Liver (tissue), 9 donors: Measurements from ENCODE around the gene TRIM7. TPM values are rescaled to one million over a fixed set of nuclear protein-coding genes. Genes with fewer than 3 reads are reported as not detected.

ENCODE experiments used
- DNase-seq: peaks from one replicate; pipeline ENCODE4 v3.0.0-alpha.2; 2017; ENCODE audit warnings: low spot score
- H3K27ac ChIP-seq, 2 donors: one replicate each; pipeline ENCODE4 v1.7.0; 2013; ENCODE audit warnings: inconsistent platforms in 2 of 2, low read length in 2 of 2, control low read depth in 1 of 2, low read depth in 1 of 2, mild to moderate bottlenecking in 1 of 2
- H3K27me3 ChIP-seq, 4 donors: one replicate each; pipeline versions ENCODE4 v1.6.1 to v1.7.0; 2013; ENCODE audit warnings: low read length in 3 of 4, inconsistent platforms in 1 of 4, mild to moderate bottlenecking in 1 of 4, moderate library complexity in 1 of 4; ENCODE audit not compliant: control insufficient read depth in 4 of 4, insufficient read depth in 4 of 4
- H3K36me3 ChIP-seq, 4 donors: one replicate each; pipeline versions ENCODE4 v1.6.1 to v1.7.0; 2013; ENCODE audit warnings: low read length in 3 of 4, mild to moderate bottlenecking in 3 of 4, low read depth in 1 of 4, moderate library complexity in 1 of 4; ENCODE audit not compliant: control insufficient read depth in 4 of 4, insufficient read depth in 3 of 4
- H3K4me1 ChIP-seq, 4 donors: one replicate each; pipeline versions ENCODE4 v1.6.1 to v1.7.0; 2013; ENCODE audit warnings: low read length in 3 of 4, mild to moderate bottlenecking in 3 of 4, moderate library complexity in 1 of 4; ENCODE audit not compliant: control insufficient read depth in 4 of 4, insufficient read depth in 4 of 4
- H3K4me3 ChIP-seq, 3 donors: one replicate each; pipeline versions ENCODE4 v1.6.1 to v1.7.0; 2013; ENCODE audit warnings: low read length in 3 of 3, control low read depth in 1 of 3, low read depth in 1 of 3, mild to moderate bottlenecking in 1 of 3
- H3K9ac ChIP-seq, 2 donors: one replicate each; pipeline ENCODE4 v1.7.0; 2013; ENCODE audit warnings: low read length in 2 of 2, mild to moderate bottlenecking in 2 of 2, moderate library complexity in 2 of 2, control low read depth in 1 of 2, low read depth in 1 of 2
- H3K9me3 ChIP-seq, 4 donors: one replicate each; pipeline versions ENCODE4 v1.6.1 to v1.7.0; 2013; ENCODE audit warnings: low read length in 3 of 4; ENCODE audit not compliant: control insufficient read depth in 4 of 4
- EGR1 ChIP-seq, 2 donors: IDR thresholded peaks; 2 replicates each; pipeline ENCODE4 v1.6.1; 2016 to 2018; ENCODE audit warnings: antibody characterized with exemption in 2 of 2, low read depth in 2 of 2
- FOXA1 ChIP-seq: IDR thresholded peaks from 2 replicates; pipeline ENCODE4 v1.6.1; 2016; ENCODE audit warnings: antibody characterized with exemption
- GABPA ChIP-seq, 2 donors: IDR thresholded peaks in 1 of 2; conservative IDR thresholded peaks in 1 of 2; 2 replicates each; pipeline ENCODE4 v1.6.1; 2016; ENCODE audit warnings: antibody characterized with exemption in 2 of 2, mild to moderate bottlenecking in 1 of 2, moderate library complexity in 1 of 2
- HNF4A ChIP-seq, 2 donors: conservative IDR thresholded peaks; 2 replicates each; pipeline ENCODE4 v1.6.1; 2016; ENCODE audit warnings: antibody characterized with exemption in 2 of 2, mild to moderate bottlenecking in 2 of 2
- HNF4G ChIP-seq: IDR thresholded peaks from 2 replicates; pipeline ENCODE4 v1.6.1; 2016; ENCODE audit warnings: antibody characterized with exemption
- JUND ChIP-seq, 2 donors: IDR thresholded peaks; 2 replicates each; pipeline ENCODE4 v1.6.1; 2016; ENCODE audit warnings: antibody characterized with exemption in 2 of 2
- NR2F2 ChIP-seq: IDR thresholded peaks from 2 replicates; pipeline ENCODE4 v1.6.1; 2016; ENCODE audit warnings: antibody characterized with exemption
- RAD21 ChIP-seq, 2 donors: IDR thresholded peaks; 2 replicates each; pipeline ENCODE4 v1.6.1; 2016; ENCODE audit warnings: antibody characterized with exemption in 2 of 2, mild to moderate bottlenecking in 2 of 2
- SP1 ChIP-seq: IDR thresholded peaks from 2 replicates; pipeline ENCODE4 v1.6.1; 2018; ENCODE audit warnings: antibody characterized with exemption, mild to moderate bottlenecking
- TAF1 ChIP-seq: conservative IDR thresholded peaks from 2 replicates; pipeline ENCODE4 v1.6.1; 2016; ENCODE audit warnings: antibody characterized with exemption, mild to moderate bottlenecking
- YY1 ChIP-seq: IDR thresholded peaks from 2 replicates; pipeline ENCODE4 v1.6.1; 2016; ENCODE audit warnings: antibody characterized with exemption, mild to moderate bottlenecking
- WGBS: extraction: QIAGEN DNeasy Blood & Tissue Kit; methylation state at CpG from one replicate; pipeline ENCODE4 v1.1.7; 2013; 5-methylcytosine and 5-hydroxymethylcytosine counted together
- polyA plus RNA-seq, 2 donors: library from polyadenylated mRNA; stranded (reverse) in 1 of 2; unstranded in 1 of 2; fragments of 200-250 nt in 1 of 2; fragments of >200 nt in 1 of 2; fragmentation: Nextera tagmentation in 1 of 2; extraction: Ambion mirVana in 1 of 2; gene quantifications; one replicate each; pipeline versions ENCODE4 v1.2.1 to v1.2.3, GENCODE V29; 2013 to 2015
- total RNA-seq, 2 donors: library from RNA; depleted of rRNA; stranded (reverse); fragments of >200 nt; gene quantifications; one replicate each; pipeline ENCODE4 v1.2.3, GENCODE V29; 2014
- TF ChIP-seq, protein P1 (sequence below): IDR thresholded peaks from 2 replicates; pipeline ENCODE4 v1.6.1; 2016; ENCODE audit warnings: antibody characterized with exemption, mild to moderate bottlenecking
- TF ChIP-seq, protein P2 (sequence below): IDR thresholded peaks from 2 replicates; pipeline ENCODE4 v1.6.1; 2016; ENCODE audit warnings: antibody characterized with exemption
- TF ChIP-seq, protein P3 (sequence below): IDR thresholded peaks from 2 replicates; pipeline ENCODE4 v1.6.1; 2016; ENCODE audit warnings: antibody characterized with exemption
- TF ChIP-seq, protein P4 (sequence below): IDR thresholded peaks from 2 replicates; pipeline ENCODE4 v1.6.1; 2016; ENCODE audit warnings: antibody characterized with exemption
- donor health status: healthy.
- donor health status: healthy.
- donor health status: healthy.
- donor health status: healthy.
- donor health status: healthy.

Gene TRIM7
- total and polyA plus RNA-seq, 4 donors = 0.10 to 0.50 (median 0.14) TPM; not detected in 1

DNA sequence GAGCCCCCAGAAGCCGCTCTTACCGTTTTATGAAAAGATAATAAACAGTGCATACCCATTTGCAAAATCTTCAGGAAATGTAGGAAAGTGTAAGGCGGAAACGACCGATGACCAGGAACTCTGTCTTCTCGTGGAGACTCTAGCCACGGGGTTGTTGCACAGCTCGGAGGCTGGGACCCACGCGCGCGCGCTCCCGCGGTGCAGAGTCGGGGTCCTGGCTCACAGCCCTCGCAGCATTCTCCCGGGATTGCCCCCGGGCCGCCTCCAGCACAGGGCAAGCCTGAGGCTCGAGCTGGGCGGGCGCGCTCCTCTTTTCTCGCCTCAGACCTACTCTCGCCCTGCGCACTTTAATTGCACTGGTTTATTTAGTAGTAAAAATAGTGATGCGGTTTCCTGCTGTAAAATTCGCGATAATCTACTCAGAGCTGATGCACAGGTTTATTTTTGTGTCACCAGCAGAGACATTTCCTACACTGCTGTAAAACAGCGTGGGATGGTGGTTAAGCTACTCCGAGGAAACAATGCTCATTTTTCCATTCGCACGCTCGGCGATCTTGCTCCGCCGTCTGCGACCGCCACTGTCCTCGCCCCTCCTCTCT is 15.5 kb downstream of the TRIM7 start:
- no peaks in the 10 kb centered on the region for H3K9me3 ChIP-seq
- no peak for TF ChIP-seq JUND (IDR thresholded peaks at IDR 0.05)
- no peak for TF ChIP-seq TAF1
- TF ChIP-seq HNF4G = no peak
- TF ChIP-seq, protein P1, sequence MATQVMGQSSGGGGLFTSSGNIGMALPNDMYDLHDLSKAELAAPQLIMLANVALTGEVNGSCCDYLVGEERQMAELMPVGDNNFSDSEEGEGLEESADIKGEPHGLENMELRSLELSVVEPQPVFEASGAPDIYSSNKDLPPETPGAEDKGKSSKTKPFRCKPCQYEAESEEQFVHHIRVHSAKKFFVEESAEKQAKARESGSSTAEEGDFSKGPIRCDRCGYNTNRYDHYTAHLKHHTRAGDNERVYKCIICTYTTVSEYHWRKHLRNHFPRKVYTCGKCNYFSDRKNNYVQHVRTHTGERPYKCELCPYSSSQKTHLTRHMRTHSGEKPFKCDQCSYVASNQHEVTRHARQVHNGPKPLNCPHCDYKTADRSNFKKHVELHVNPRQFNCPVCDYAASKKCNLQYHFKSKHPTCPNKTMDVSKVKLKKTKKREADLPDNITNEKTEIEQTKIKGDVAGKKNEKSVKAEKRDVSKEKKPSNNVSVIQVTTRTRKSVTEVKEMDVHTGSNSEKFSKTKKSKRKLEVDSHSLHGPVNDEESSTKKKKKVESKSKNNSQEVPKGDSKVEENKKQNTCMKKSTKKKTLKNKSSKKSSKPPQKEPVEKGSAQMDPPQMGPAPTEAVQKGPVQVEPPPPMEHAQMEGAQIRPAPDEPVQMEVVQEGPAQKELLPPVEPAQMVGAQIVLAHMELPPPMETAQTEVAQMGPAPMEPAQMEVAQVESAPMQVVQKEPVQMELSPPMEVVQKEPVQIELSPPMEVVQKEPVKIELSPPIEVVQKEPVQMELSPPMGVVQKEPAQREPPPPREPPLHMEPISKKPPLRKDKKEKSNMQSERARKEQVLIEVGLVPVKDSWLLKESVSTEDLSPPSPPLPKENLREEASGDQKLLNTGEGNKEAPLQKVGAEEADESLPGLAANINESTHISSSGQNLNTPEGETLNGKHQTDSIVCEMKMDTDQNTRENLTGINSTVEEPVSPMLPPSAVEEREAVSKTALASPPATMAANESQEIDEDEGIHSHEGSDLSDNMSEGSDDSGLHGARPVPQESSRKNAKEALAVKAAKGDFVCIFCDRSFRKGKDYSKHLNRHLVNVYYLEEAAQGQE = no peak
- TF ChIP-seq YY1 = no peak
- TF ChIP-seq GABPA (IDR thresholded peaks at IDR 0.05 in 1 of 2, conservative IDR thresholded peaks at IDR 0.05 in 1 of 2) = no peak
- no peak for TF ChIP-seq SP1
- TF ChIP-seq, protein P2, sequence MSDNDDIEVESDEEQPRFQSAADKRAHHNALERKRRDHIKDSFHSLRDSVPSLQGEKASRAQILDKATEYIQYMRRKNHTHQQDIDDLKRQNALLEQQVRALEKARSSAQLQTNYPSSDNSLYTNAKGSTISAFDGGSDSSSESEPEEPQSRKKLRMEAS = no peak
- TF ChIP-seq RAD21 (IDR thresholded peaks at IDR 0.05) = no peak
- no peak for TF ChIP-seq NR2F2
- DNase-seq = no peak
- H3K36me3 ChIP-seq = no peaks in the 10 kb centered on the region
- H3K9ac ChIP-seq = peak overlapping the region in 1 of 2 donors; percentile 1
- no peaks in the 10 kb centered on the region for H3K27me3 ChIP-seq
- WGBS = under 1% methylated on average over 41 of the region's 41 CpGs
- peak overlapping the region; percentile 76 to 89 (median 77) for H3K4me3 ChIP-seq
- peaks cover 4 to 39% (median 28%) of the 10 kb centered on the region in 4 donors for H3K4me1 ChIP-seq
- H3K27ac ChIP-seq = peak overlapping the region in 1 of 2 donors; percentile 59

DNA sequence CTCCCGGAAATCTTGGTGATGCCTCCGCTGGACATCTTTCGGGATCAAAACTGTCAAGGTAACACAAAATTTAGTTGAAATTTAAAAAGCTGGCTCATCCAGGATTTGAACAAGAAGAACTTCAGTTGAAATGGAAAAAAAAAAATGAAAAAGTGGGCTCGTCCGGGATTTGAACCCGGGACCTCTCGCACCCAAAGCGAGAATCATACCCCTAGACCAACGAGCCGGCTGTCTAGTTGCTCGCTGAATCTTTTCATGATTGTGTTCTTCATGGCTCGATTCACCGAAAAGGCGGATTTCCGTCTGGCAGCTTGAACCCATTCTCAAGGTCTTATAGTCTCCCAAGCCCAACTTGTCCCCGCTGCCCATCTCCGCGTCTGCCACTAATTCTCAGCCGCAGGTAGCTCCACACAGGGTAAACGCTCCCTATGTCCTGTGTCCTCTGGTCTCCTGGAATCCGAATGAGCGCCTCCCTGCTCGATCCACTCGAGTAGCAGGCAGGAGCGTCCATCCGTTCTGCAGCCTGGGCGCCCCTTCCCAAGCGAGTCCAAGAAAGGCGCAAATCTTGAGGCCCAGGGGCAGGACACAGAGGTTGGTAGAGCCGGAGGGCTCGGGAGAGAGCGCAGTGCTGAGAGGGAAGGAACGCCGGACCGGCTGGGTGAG is 16.2 kb downstream of the TRIM7 start:
- peak; percentile 88 for DNase-seq
- under 1% methylated on average over 35 of the region's 35 CpGs for WGBS
- Histone ChIP-seq H3K4me3 (peak overlapping the region; percentile 76 to 89 (median 77)), H3K9ac (peak overlapping the region; percentile 41 to 65), H3K36me3 (no peaks in the 10 kb centered on the region), H3K27ac (peak overlapping the region; percentile 54 to 59), H3K4me1 (peaks cover 4 to 44% (median 29%) of the 10 kb centered on the region in 4 donors), H3K27me3 (no peaks in the 10 kb centered on the region), H3K9me3 (no peaks in the 10 kb centered on the region)
- TF ChIP-seq, protein P3, sequence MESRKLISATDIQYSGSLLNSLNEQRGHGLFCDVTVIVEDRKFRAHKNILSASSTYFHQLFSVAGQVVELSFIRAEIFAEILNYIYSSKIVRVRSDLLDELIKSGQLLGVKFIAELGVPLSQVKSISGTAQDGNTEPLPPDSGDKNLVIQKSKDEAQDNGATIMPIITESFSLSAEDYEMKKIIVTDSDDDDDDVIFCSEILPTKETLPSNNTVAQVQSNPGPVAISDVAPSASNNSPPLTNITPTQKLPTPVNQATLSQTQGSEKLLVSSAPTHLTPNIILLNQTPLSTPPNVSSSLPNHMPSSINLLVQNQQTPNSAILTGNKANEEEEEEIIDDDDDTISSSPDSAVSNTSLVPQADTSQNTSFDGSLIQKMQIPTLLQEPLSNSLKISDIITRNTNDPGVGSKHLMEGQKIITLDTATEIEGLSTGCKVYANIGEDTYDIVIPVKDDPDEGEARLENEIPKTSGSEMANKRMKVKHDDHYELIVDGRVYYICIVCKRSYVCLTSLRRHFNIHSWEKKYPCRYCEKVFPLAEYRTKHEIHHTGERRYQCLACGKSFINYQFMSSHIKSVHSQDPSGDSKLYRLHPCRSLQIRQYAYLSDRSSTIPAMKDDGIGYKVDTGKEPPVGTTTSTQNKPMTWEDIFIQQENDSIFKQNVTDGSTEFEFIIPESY = no peak
- no peak for TF ChIP-seq EGR1 (IDR thresholded peaks at IDR 0.05; ENCODE audit: low read depth in 2 of 2)
- no peak for TF ChIP-seq GABPA (IDR thresholded peaks at IDR 0.05 in 1 of 2, conservative IDR thresholded peaks at IDR 0.05 in 1 of 2)
- TF ChIP-seq, protein P2 = peak; percentile 8
- TF ChIP-seq, protein P1 = no peak
- no peak for TF ChIP-seq HNF4A (conservative IDR thresholded peaks at IDR 0.05)
- TF ChIP-seq HNF4G = no peak
- TF ChIP-seq FOXA1 = no peak
- no peak for TF ChIP-seq NR2F2
- no peak for TF ChIP-seq YY1
- TF ChIP-seq TAF1 = no peak
- TF ChIP-seq, protein P4, sequence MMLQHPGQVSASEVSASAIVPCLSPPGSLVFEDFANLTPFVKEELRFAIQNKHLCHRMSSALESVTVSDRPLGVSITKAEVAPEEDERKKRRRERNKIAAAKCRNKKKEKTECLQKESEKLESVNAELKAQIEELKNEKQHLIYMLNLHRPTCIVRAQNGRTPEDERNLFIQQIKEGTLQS = peak; percentile 98
